ENCODE data around the gene SLC7A9.
"Not testable (repeated sequence)": the region's sequence is repeated elsewhere in the genome, so short reads cannot be mapped to it uniquely, and the experiment has no call there.

The SLC7A9 gene

DNA sequence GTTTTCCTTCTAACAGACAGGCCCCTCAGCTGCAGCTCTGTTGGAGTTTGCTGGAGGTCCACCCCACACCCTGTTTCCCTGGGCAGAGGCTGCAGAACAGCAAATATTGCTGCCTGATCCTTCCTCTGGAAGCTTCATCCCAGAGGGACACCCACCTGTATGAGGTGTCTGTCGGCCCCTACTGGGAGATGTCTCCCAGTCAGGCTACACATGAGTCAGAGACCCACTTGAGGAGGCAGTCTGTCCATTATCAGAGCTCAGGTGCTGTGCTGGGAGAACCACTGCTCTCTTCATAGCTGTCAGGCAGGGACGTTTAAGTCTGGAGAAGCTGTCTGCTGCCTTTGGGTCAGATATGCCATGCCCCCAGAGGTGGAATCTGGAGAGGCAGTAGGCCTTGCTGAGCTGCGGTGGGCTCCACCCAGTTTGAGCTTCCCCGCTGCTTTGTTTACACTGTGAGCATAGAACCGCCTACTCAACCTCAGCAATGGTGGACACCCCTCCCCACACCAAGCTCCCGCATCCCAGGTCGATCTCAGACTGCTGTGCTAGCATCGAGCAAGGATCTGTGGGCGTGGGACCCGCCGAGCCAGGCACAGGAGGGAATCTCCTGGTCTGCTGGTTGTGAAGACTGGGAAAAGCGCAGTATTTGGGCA lies 82.3 kb downstream of the SLC7A9 start:
- not testable (repeated sequence) for DNase-seq

- DNase-seq: not testable (repeated sequence)
Measured at GRCh38 chr19:32782089-32782488, 87.5 kb downstream of the SLC7A9 start.

DNA sequence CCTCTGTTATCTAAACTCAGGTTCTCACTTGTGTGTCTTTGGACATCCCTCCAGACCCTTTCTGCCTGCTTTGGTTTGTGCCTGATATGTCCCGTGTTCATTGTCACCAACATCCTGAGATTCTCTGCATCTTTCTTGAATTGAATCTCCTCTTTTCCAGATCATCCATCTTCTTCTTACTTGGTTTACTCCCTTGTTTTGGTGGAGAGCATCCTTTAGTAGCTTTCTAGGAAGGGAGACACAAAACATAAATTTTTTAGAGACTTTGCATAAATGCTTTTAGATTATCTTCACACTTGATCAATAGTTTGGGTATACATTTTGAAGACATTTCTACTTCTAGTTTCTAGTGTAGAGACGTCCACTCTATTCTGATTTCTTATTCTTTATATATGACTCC lies 88.3 kb downstream of the SLC7A9 start:
- no peak for DNase-seq

All from stimulated activated CD4-positive, alpha-beta T cell treated with anti-CD3 and anti-CD28 coated beads, Interleukin-2, amount 100 ng/mL, for 24 hours (primary cell).